B cell (primary cell): ENCODE measurements around the gene EYS. TPM values are rescaled to one million over a fixed set of nuclear protein-coding genes. Genes with fewer than 3 reads are reported as not detected.

Experiments
- ATAC-seq: fragments of 200-7000 bp; cut with Tn5 transposase; one replicate; pipeline ENCODE4 v1.10.0; 2021; ENCODE audit warnings: low read depth, mild to moderate bottlenecking, moderate number of reproducible peaks, moderate library complexity
- CTCF ChIA-PET: fragments of 350-600 bp; sonication (Branson Sonifier 250); formaldehyde crosslinking; loops from one replicate; lab custom pipeline; 2021; ENCODE audit warnings: antibody characterized with exemption, inconsistent platforms; lab: Charles Lee
- POLR2A ChIA-PET: fragments of 350-600 bp; sonication (Branson Sonifier 250); formaldehyde crosslinking; loops from one replicate; lab custom pipeline; 2021; ENCODE audit warnings: antibody characterized with exemption; lab: Charles Lee
- DNase-seq: peaks from one replicate; pipeline ENCODE4 v3.0.0; 2013
- H2AFZ ChIP-seq: 2 replicates; pipeline ENCODE4 v1.6.1; 2012; ENCODE audit warnings: mild to moderate bottlenecking, low read depth, low read length; ENCODE audit not compliant: insufficient read depth, poor library complexity, severe bottlenecking
- H3K27ac ChIP-seq, 2 donors: 1 replicate in 1 of 2; 2 replicates in 1 of 2; pipeline ENCODE4 v1.5.1; 2012 to 2013; ENCODE audit warnings: low read length in 2 of 2, mild to moderate bottlenecking in 2 of 2, moderate library complexity in 1 of 2
- H3K27me3 ChIP-seq, 4 experiments: fragments of 200-600 bp in 1 of 4; sonication (generic) in 1 of 4; replicated peaks in 1 of 4; 1 replicate in 2 of 4; 2 replicates in 2 of 4; pipeline versions ENCODE4 v1.6.1 to v1.7.0; 2013 to 2016; ENCODE audit warnings: low read length in 3 of 4, mild to moderate bottlenecking in 2 of 4, mixed read lengths in 1 of 4, moderate library complexity in 1 of 4; ENCODE audit not compliant: insufficient read depth in 4 of 4, control insufficient read depth in 3 of 4; ENCODE audit errors: control extremely low read depth in 1 of 4
- H3K36me3 ChIP-seq, 2 experiments: replicated peaks in 1 of 2; 1 replicate in 1 of 2; 2 replicates in 1 of 2; pipeline versions ENCODE4 v1.6.1 to v1.7.1; 2013; ENCODE audit warnings: low read length in 1 of 2; ENCODE audit not compliant: insufficient read depth in 2 of 2, control insufficient read depth in 1 of 2; ENCODE audit errors: control extremely low read depth in 1 of 2, extremely low read depth in 1 of 2
- H3K4me1 ChIP-seq, 2 donors: fragments of 200-600 bp in 1 of 2; sonication (generic) in 1 of 2; 1 replicate in 1 of 2; 2 replicates in 1 of 2; pipeline versions ENCODE4 v1.5.1 to v1.6.1; 2013 to 2017; ENCODE audit warnings: low read length in 2 of 2; ENCODE audit not compliant: control insufficient read depth in 2 of 2, insufficient read depth in 2 of 2
- H3K4me2 ChIP-seq: replicated peaks from 2 replicates; pipeline ENCODE3; 2012; ENCODE audit warnings: mild to moderate bottlenecking, low read depth, low read length; ENCODE audit not compliant: poor library complexity, severe bottlenecking
- H3K4me3 ChIP-seq, 5 experiments: fragments of 200-600 bp in 1 of 5; sonication (generic) in 1 of 5; 1 replicate in 3 of 5; 2 replicates in 2 of 5; pipeline versions ENCODE4 v1.5.1 to v1.7.0; 2011 to 2016; ENCODE audit warnings: low read length in 4 of 5, mild to moderate bottlenecking in 4 of 5, low read depth in 2 of 5, control low read depth in 1 of 5, moderate library complexity in 1 of 5; ENCODE audit not compliant: insufficient read depth in 1 of 5; ENCODE audit errors: control extremely low read depth in 1 of 5, extremely low read depth in 1 of 5
- H3K79me2 ChIP-seq: fragments of 200-600 bp; sonication (generic); one replicate; pipeline ENCODE4 v1.6.0; 2016; ENCODE audit warnings: low read length; ENCODE audit not compliant: control insufficient read depth, insufficient read depth
- H3K9ac ChIP-seq: fragments of 200-600 bp; sonication (generic); 2 replicates; pipeline ENCODE4 v1.6.1; 2017; ENCODE audit warnings: mild to moderate bottlenecking, low read length, moderate library complexity
- H3K9me3 ChIP-seq, 3 donors: one replicate each; pipeline versions ENCODE4 v1.6.1 to v1.7.1; 2013; ENCODE audit warnings: low read length in 2 of 3; ENCODE audit not compliant: control insufficient read depth in 2 of 3, insufficient read depth in 1 of 3; ENCODE audit errors: control extremely low read depth in 1 of 3
- H4K20me1 ChIP-seq: 2 replicates; pipeline ENCODE4 v1.6.0; 2012; ENCODE audit warnings: mild to moderate bottlenecking, low read length; ENCODE audit not compliant: insufficient read depth, control insufficient read depth, poor library complexity, severe bottlenecking
- H3K27ac Mint-ChIP-seq: one replicate; pipeline ENCODE4 v1.8.0; 2021; ENCODE audit warnings: mixed read lengths
- H3K27me3 Mint-ChIP-seq: one replicate; pipeline ENCODE4 v1.8.0; 2021; ENCODE audit warnings: mixed read lengths
- H3K4me1 Mint-ChIP-seq: one replicate; pipeline ENCODE4 v1.8.0; 2021; ENCODE audit warnings: mixed read lengths
- H3K4me3 Mint-ChIP-seq: one replicate; pipeline ENCODE4 v1.8.0; 2021; ENCODE audit warnings: mixed read lengths
- H3K9me3 Mint-ChIP-seq: one replicate; pipeline ENCODE4 v1.8.0; 2022; ENCODE audit warnings: mixed read lengths; ENCODE audit not compliant: insufficient read depth
- EZH2 ChIP-seq: IDR thresholded peaks from 2 replicates; pipeline ENCODE4 v1.6.1; 2012; ENCODE audit warnings: borderline replicate concordance, low read depth, mild to moderate bottlenecking, moderate library complexity, low read length; ENCODE audit not compliant: insufficient read depth, poor library complexity, severe bottlenecking
- WGBS: methylation state at CpG from one replicate; pipeline ENCODE4 v1.1.5; 2013; ENCODE audit warnings: missing lambda C conversion rate; ENCODE audit not compliant: insufficient coverage; 5-methylcytosine and 5-hydroxymethylcytosine counted together
- intact Hi-C: fragments of 100-400 bp; cut with micrococcal nuclease; formaldehyde crosslinking; loops from one replicate; pipeline ENCODE4 v1.10.0; 2022
- polyA plus RNA-seq: library from polyadenylated mRNA; depleted of rRNA; stranded (reverse); fragments of >200 nt; gene quantifications from 2 replicates; pipeline ENCODE4 v1.2.3, GENCODE V29; 2012
- total RNA-seq, 2 donors: library from RNA; stranded (reverse); fragments of 120-200 nt in 1 of 2; gene quantifications; 1 replicate in 1 of 2; 2 replicates in 1 of 2; pipeline versions ENCODE4 v1.2.3 to v1.2.4, GENCODE V29; 2013 to 2022
- TF ChIP-seq, protein P1 (sequence below): fragments of 200-600 bp; IDR thresholded peaks from one replicate; pipeline ENCODE4 v1.8.0; 2022; ENCODE audit warnings: antibody characterized with exemption, mild to moderate bottlenecking

The EYS gene
- total and polyA plus RNA-seq, 2 donors (not counting 1 experiment from before 2014, with no cell fraction given) = not detected

DNA sequence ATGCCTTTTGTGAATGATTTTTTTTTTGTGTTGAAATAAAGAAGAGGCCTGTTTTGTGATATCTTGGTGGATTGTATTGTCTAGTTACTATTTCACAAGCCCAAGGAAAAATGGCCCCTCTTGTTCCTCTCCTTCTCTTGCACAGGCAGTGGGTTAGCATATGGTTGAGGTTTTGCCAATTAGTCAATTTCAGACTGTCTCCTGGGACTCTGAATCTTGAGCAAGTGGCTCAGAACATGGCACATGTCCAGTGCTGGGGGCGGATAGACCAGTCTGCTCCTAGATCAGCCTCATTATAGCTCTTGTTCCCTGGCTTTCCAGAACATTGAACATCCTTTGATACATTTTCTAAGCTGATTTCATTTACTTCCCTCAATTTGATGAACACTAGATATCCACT is 1482.2 kb downstream of the EYS start:
- ATAC-seq (no peak), DNase-seq (no peak)
- no peaks in the 10 kb centered on the region for H3K27me3 Mint-ChIP-seq
- TF ChIP-seq, protein P1, sequence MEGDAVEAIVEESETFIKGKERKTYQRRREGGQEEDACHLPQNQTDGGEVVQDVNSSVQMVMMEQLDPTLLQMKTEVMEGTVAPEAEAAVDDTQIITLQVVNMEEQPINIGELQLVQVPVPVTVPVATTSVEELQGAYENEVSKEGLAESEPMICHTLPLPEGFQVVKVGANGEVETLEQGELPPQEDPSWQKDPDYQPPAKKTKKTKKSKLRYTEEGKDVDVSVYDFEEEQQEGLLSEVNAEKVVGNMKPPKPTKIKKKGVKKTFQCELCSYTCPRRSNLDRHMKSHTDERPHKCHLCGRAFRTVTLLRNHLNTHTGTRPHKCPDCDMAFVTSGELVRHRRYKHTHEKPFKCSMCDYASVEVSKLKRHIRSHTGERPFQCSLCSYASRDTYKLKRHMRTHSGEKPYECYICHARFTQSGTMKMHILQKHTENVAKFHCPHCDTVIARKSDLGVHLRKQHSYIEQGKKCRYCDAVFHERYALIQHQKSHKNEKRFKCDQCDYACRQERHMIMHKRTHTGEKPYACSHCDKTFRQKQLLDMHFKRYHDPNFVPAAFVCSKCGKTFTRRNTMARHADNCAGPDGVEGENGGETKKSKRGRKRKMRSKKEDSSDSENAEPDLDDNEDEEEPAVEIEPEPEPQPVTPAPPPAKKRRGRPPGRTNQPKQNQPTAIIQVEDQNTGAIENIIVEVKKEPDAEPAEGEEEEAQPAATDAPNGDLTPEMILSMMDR = no peak
- TF ChIP-seq EZH2 = no peak
- Histone ChIP-seq H3K27ac (no peak overlapping the region), H3K9me3 (no peaks in the 10 kb centered on the region), H3K4me2 (no peak overlapping the region), H3K4me3 (no peak overlapping the region), H3K79me2 (no peaks in the 10 kb centered on the region), H3K36me3 (no peaks in the 10 kb centered on the region), H3K9ac (no peak overlapping the region), H2AFZ (no peak overlapping the region), H4K20me1 (no peaks in the 10 kb centered on the region), H3K27me3 (no peaks in the 10 kb centered on the region), H3K4me1 (no peaks in the 10 kb centered on the region)
- intact Hi-C loops = no loop called here
- ChIA-PET CTCF (no interaction called here), POLR2A (no interaction called here)
- no peaks in the 10 kb centered on the region for H3K4me1 Mint-ChIP-seq
- no peak overlapping the region for H3K4me3 Mint-ChIP-seq
- WGBS = 77% methylated on average over 1 of the region's 1 CpG
- no peak overlapping the region for H3K27ac Mint-ChIP-seq
- peaks cover 3% of the 10 kb centered on the region for H3K9me3 Mint-ChIP-seq

DNA sequence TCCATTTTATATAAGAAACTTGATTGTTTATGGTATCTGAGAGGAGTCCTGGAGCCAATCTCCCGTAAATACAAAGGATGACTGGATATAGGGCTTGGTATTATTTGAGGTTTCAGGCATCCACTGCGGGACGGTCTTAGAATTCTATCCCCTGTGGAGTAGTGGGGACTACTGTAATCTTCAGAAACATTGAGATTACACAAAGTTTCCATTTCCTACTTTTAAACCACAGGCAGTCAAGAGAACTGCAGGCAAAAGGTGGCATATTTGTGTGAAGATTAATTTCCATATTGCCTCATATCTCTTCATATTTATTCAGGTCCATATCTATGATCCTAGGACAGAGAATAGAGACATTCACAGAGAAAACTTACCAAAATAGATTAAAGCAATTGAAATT is 1485.2 kb downstream of the EYS start:
- ChIA-PET CTCF (no interaction called here), POLR2A (no interaction called here)
- intact Hi-C loops = no loop called here
- Mint-ChIP-seq H3K4me3 (no peak overlapping the region), H3K4me1 (no peaks in the 10 kb centered on the region), H3K27ac (no peak overlapping the region), H3K9me3 (peaks cover 3% of the 10 kb centered on the region), H3K27me3 (no peaks in the 10 kb centered on the region)
- Histone ChIP-seq H3K9me3 (no peaks in the 10 kb centered on the region), H3K4me2 (no peak overlapping the region), H3K9ac (no peak overlapping the region), H3K27ac (no peak overlapping the region), H3K79me2 (no peaks in the 10 kb centered on the region), H4K20me1 (no peaks in the 10 kb centered on the region), H3K27me3 (no peaks in the 10 kb centered on the region), H3K36me3 (no peaks in the 10 kb centered on the region), H2AFZ (no peak overlapping the region), H3K4me3 (no peak overlapping the region), H3K4me1 (no peaks in the 10 kb centered on the region)
- TF ChIP-seq EZH2 = no peak
- TF ChIP-seq, protein P1 = no peak
- DNase-seq (no peak), ATAC-seq (no peak)
- WGBS = no CpG with 5 or more reads among the region's 3 CpGs
